Dermis microvascular lymphatic vessel endothelial cell (primary cell): ENCODE measurements around the gene PPIG. TPM values are rescaled to one million over a fixed set of nuclear protein-coding genes. Genes with fewer than 3 reads are reported as not detected.
"Not testable (repeated sequence)": the region's sequence is repeated elsewhere in the genome, so short reads cannot be mapped to it uniquely, and the experiment has no call there.

Source experiments
- DNase-seq, 2 donors: peaks; one replicate each; pipeline versions ENCODE4 v3.0.0 to v3.0.0-alpha.2; 2010; ENCODE audit warnings: low read depth in 2 of 2
- total RNA-seq: library from RNA; depleted of rRNA; stranded (reverse); fragments of >200 nt; gene quantifications from 2 replicates; pipeline ENCODE4 v1.2.1, GENCODE V29; 2014

Gene PPIG
- total RNA-seq, 1 donor from 2014 or later: 14.6 TPM

DNA sequence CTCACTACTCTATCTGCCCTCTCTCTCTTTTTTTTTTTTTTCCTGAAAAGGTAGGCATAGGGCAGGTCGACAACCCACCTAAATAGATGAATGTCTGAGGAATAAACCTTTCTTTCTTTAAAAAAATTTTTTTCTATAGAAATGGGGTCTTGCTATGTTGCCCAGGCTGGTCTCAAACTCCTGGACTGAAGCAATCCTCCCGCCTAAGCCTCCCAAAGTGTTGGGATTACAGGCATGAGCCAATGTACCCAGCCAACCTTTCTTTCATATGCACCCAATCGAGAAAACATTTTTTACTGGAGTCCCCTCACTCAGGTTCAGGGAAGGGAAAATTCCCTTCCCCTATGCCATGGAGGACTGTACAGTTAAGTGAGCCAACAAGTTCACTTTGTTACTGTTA lies 79.1 kb downstream of the PPIG start:
- no peak for DNase-seq

DNA sequence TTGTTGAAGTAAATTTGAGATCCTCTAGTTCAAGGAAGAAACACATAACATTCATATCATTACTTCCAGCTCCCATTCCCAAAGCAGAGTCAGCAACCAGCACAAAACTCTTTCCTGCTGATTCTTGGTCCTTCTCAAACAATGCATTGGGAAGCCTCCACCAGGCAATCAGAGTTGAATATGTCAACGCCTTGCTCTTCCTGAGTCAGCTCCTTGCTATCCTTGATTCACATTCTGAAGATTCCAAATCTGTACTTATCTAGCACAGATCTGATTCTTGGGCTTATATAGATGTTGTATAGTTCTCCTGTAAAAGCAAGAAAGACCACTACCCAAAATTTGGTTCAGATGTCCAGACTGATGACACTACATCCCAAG lies 80.4 kb downstream of the PPIG start:
- no peak for DNase-seq

DNA sequence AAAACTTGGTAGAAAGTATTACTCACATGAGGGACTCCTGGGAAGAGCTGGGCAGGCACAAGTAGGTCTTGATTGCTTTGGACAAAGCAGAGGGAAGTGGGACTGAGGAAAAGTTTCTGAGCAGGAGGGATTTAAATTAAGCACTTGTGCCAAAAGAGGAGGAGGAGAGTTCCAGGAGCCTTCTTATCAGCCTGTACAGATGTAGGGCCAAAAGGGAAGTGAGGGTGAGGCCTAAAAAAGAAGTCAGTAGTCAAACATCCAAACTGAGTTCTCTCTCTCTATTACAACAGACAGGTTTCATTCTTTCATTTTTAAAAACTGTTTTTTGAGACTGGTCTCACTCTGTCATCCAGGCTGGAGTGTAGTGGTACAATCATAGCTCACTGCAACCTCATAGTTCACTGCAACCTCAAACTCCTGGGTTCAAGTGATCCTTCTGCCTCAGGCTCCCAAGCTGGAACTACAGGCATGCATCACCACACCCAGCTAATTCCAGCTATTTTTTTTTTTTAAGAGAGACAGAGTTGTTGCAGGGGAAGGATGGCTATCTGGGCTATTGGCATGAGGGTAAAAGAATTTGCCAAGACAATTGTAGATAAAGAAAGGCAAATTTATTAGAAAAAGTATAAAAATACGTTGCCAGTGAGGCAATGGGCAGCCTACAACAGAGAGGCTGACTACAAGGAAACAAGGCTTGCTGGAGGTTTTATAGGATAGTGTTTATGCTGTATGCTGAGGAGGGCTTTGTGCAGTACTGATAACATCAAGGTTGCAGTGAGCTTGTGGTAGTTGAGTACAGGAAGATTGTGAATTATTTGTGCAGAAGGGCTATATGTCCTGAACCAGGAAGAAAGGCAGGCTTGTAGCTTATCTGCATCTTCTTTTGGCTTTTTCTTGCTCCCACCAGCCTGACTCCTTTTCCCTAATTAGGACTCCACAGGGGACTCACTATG lies 81.1 kb downstream of the PPIG start:
- DNase-seq: no peak

GRCh38 chr2:169667583-169667982 lies 83.4 kb downstream of the PPIG start:
- no peak for DNase-seq

- no peak for DNase-seq
Measured at GRCh38 chr2:169670215-169670651, 86.1 kb downstream of the PPIG start.

DNA sequence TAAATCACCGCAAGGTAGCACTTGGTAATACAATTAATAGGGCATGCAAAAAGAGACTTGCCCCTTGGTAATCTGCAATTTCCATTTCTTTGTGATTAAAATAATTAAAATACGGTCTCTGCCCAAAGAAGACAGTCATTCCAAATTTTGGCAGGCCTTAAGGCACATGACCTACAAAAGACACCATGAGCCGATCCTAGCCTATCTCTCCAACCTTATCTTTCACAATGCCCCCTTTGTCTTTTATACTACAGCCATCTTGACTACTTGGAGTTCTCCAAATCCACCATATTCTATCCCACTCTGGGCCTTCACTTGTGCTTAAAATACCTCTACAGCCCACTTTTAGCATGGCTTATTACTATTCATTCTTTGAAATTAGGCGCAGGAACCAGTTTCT lies 86.8 kb downstream of the PPIG start:
- DNase-seq: no peak

GRCh38 chr2:169672406-169672805 lies 88.3 kb downstream of the PPIG start:
- no peak for DNase-seq

GRCh38 chr2:169673106-169673505 lies 89.0 kb downstream of the PPIG start:
- DNase-seq: no peak

DNA sequence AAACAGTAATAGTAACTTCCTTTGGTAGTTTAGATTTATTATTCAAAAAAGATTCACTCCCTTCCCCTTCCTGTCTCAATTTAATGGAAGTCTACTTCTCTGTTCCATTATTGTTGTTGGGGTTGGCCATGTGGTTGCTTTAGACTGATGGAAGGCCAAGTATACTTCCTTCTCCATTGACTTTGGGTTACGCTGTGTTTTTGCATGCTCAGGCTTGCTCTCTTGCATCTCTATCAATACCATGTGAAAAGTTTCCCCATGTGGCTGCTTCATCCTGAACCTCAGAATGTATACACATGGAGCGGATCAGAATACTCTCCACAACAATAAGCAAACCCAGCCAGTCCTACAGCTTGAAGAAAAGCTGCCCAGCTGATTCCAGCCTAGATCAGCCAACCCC lies 89.8 kb downstream of the PPIG start:
- no peak for DNase-seq

DNA sequence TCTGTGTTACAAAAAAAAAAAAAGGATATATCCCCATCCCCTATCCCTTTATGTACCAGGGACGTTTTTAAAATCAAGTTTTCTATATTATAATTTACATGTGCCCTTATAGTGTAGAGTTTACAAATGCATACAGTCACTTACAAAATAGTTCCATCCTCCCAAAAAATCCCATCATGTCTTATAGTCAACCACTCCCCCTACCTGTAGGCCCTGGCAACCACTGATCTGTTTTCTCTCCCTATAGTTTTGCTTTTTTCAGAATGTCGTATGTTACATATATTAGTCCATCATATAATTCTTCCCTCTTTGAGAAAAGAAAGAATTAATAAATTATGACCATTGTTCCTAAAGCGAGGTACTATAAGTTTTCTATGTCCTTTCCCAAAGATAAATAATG lies 92.2 kb downstream of the PPIG start:
- DNase-seq: no peak

DNA sequence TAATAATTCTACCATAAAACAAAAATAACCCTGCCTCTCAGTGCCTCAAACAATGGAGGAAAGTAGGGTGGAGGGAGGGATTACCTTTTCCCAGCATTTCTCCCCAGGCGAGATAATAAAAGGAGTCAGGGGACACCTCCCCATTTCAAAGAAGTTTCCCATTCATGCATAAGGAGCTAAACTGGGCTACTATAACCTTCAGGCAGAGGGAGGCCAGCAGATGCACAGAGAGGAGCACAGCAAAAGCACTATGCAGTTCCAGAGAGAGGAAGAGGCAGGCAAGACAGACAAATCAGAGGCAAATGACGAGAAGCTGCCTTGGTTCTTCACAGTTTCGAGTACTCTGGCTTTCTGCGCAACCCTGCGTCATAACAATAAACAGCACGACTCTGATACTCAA lies 92.7 kb downstream of the PPIG start:
- no peak for DNase-seq

DNA sequence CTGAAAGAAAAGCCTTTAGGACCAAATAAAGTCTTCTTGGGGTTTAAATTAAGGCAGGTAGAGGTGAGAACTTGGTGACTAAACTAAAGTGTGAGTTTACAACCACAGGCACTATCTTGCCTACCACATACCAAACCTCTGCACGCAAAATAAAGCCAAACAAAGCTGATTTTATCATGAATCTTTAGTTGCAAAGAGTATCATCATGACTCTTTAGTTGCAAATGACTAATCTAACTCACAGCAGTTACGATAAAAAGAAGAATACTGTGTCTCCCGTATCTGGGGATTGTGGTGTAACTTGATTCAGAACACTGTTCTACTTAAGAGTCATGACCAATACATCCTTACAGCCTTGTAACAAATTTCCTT lies 98.9 kb downstream of the PPIG start:
- no peak for DNase-seq

GRCh38 chr2:169683425-169684134 lies 99.4 kb downstream of the PPIG start:
- no peak for DNase-seq

- no peak for DNase-seq
Measured at GRCh38 chr2:169684135-169684565, 100.0 kb downstream of the PPIG start.

GRCh38 chr2:169684712-169685111 lies 100.6 kb downstream of the PPIG start:
- DNase-seq: not testable (repeated sequence)

GRCh38 chr2:169686825-169687224 lies 102.7 kb downstream of the PPIG start:
- DNase-seq: not testable (repeated sequence)

GRCh38 chr2:169687943-169688342 lies 103.8 kb downstream of the PPIG start:
- DNase-seq: not testable (repeated sequence)

DNA sequence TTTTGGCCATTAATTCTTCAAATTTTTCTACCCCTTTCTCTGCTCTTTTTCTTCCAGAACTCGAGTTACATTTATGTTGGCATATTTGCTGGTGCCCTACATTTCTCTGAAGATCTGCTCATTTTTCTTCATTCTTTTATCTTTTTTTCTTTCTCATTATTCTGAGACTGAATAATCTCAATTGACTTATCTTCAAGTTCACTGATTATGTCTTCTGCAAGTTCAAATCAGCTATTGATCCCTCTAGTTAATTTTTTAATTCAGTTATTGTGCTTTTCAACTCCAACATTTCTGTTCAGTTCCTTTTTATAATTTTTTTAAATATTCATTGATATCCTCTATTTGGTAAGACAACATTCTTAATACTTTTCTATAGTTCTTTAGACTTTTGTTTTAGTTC lies 106.8 kb downstream of the PPIG start:
- DNase-seq: no peak

Other genes with a start within 250 kb of the PPIG start
- gene LRP2, start 221.8 kb upstream of the PPIG start, total RNA-seq: under 0.01 TPM in 1 of 2 replicates, not detected in the other
- gene BBS5, start 104.9 kb upstream of the PPIG start, total RNA-seq: 1.4 and 1.6 TPM in 2 replicates
- gene KLHL41, start 74.6 kb upstream of the PPIG start, total RNA-seq: under 0.01 and 0.13 TPM in 2 replicates
- 13.0 and 14.0 TPM in 2 replicates for gene FASTKD1, start 10.5 kb upstream of the PPIG start, total RNA-seq
- gene CFAP210, start 110.1 kb downstream of the PPIG start, total RNA-seq: not detected in 2 replicates
- gene PHOSPHO2, start 110.1 kb downstream of the PPIG start, total RNA-seq: 1.7 and 2.5 TPM in 2 replicates
- 19.1 and 25.9 TPM in 2 replicates for gene KLHL23, start 149.5 kb downstream of the PPIG start, total RNA-seq
- 49.9 and 72.3 TPM in 2 replicates for gene SSB, start 214.5 kb downstream of the PPIG start, total RNA-seq
- gene METTL5, start 240.6 kb downstream of the PPIG start, total RNA-seq: 30.0 and 30.4 TPM in 2 replicates
- 43.5 and 47.4 TPM in 2 replicates for gene UBR3, start 243.1 kb downstream of the PPIG start, total RNA-seq